Heart right ventricle (tissue), 16 donors: Measurements from ENCODE around the gene SMYD1. TPM values are rescaled to one million over a fixed set of nuclear protein-coding genes. Genes with fewer than 3 reads are reported as not detected.

Source experiments
- ATAC-seq, 8 donors: fragments of 200-7000 bp; cut with Tn5 transposase; one replicate each; pipeline ENCODE4 v1.9.1; 2020; ENCODE audit warnings: mild to moderate bottlenecking in 8 of 8, moderate library complexity in 8 of 8, moderate number of reproducible peaks in 1 of 8
- DNase-seq, 2 donors: peaks; one replicate each; pipeline ENCODE4 v3.0.0-alpha.2; 2020
- H3K27ac ChIP-seq, 10 donors: fragments of 200-600 bp; sonication (generic) in 2 of 10; one replicate each; pipeline versions ENCODE4 v1.5.0 to v1.8.0; 2020 to 2022; ENCODE audit warnings: mild to moderate bottlenecking in 3 of 10
- H3K27me3 ChIP-seq, 7 donors: fragments of 200-600 bp; one replicate each; pipeline ENCODE4 v1.8.0; 2021 to 2022; ENCODE audit warnings: mild to moderate bottlenecking in 2 of 7
- H3K36me3 ChIP-seq, 9 donors: fragments of 200-600 bp; sonication (generic) in 1 of 9; one replicate each; pipeline versions ENCODE4 v1.5.0 to v1.8.0; 2020 to 2022; ENCODE audit warnings: mild to moderate bottlenecking in 2 of 9
- H3K4me1 ChIP-seq, 9 donors: fragments of 200-600 bp; sonication (generic) in 1 of 9; one replicate each; pipeline versions ENCODE4 v1.5.0 to v1.8.0; 2020 to 2022; ENCODE audit warnings: mild to moderate bottlenecking in 4 of 9
- H3K4me3 ChIP-seq, 10 donors: fragments of 200-600 bp; sonication (generic) in 2 of 10; one replicate each; pipeline versions ENCODE4 v1.5.0 to v1.8.0; 2020 to 2022; ENCODE audit warnings: mild to moderate bottlenecking in 7 of 10, moderate library complexity in 2 of 10
- H3K9me3 ChIP-seq, 11 donors: fragments of 200-600 bp in 10 of 11; sonication (generic) in 2 of 11; one replicate each; pipeline versions ENCODE4 v1.5.0 to v1.8.0; 2013 to 2022; ENCODE audit warnings: mild to moderate bottlenecking in 2 of 11, control low read depth in 1 of 11, moderate library complexity in 1 of 11
- WGBS, 2 donors: extraction: QIAGEN DNeasy Blood & Tissue Kit; methylation state at CpG; one replicate each; pipeline ENCODE4 v1.1.7; 2013; ENCODE audit warnings: inconsistent platforms in 1 of 2; 5-methylcytosine and 5-hydroxymethylcytosine counted together
- intact Hi-C, 10 donors: fragments of 100-400 bp; cut with DNase I; formaldehyde crosslinking; loops; one replicate each; pipeline versions ENCODE4 v1.11.1 to v1.14.2; 2022
- polyA plus RNA-seq, 2 donors: library from polyadenylated mRNA; stranded (reverse); fragments of 200-250 nt; gene quantifications; one replicate each; pipeline ENCODE4 v1.2.3, GENCODE V29; 2013
- total RNA-seq, 10 donors: library from RNA; stranded (reverse); fragmentation: NEBNext Ultra II Directional in 3 of 10; extraction: Animal tissue kit (Norgen Biotek cat#: 25700) in 3 of 10; gene quantifications; one replicate each; pipeline versions ENCODE4 v1.2.1 to v1.2.4, GENCODE V29; 2021 to 2023
- TF ChIP-seq, protein P1 (sequence below), 9 donors: fragments of 200-600 bp; sonication (generic) in 2 of 9; IDR thresholded peaks; one replicate each; pipeline versions ENCODE4 v1.5.0 to v1.8.0; 2021 to 2022; ENCODE audit warnings: antibody characterized with exemption in 9 of 9, mild to moderate bottlenecking in 5 of 9, moderate library complexity in 1 of 9
- donor health status: Arrhythmogenic right ventricular cardiomyopathy.
- donor health status: ischemic (EF 13 %, LVEDD 7.1; RV severe dilation, severe dysfunction).
- donor health status: healthy with polysubstance abuse.
- donor health status: DM: no; HTN: yes; CAD: no.
- donor health status: DM: no; HTN: no; CAD: no.
- donor health status: ischemic (EF 25% LVEDD 6.9; RV normal size, moderate dysfunction).
- donor health status: ischemic (EF 25% LVEDD 5.7; RV mildly dilated, moderate dysfunction).
- donor health status: healthy.
- donor health status: DM: yes; HTN: yes; CAD: no.
- donor health status: Ischemic cardiomyopathy.
- donor health status: ischemic (EF 35%, LVEDD 5.7; RV mildly dilated, moderate dysfunction).
- donor health status: nonischemic (EF 11% LVEDD 7.7; RV severe dilation, severe dysfunction).
- donor health status: DM: yes; HTN: yes; CAD: no.
- donor health status: PGD.
- donor health status: ischemic (EF 29% LVEDD 5.4; RV normal size, mild dysfunction).
- donor health status: nonischemic (EF 23%, LVEDD 6.1; RV moderate dilation, normal function).

SMYD1 gene
- total and polyA plus RNA-seq, 12 donors = 78.7 to 534 (median 377) TPM

DNA sequence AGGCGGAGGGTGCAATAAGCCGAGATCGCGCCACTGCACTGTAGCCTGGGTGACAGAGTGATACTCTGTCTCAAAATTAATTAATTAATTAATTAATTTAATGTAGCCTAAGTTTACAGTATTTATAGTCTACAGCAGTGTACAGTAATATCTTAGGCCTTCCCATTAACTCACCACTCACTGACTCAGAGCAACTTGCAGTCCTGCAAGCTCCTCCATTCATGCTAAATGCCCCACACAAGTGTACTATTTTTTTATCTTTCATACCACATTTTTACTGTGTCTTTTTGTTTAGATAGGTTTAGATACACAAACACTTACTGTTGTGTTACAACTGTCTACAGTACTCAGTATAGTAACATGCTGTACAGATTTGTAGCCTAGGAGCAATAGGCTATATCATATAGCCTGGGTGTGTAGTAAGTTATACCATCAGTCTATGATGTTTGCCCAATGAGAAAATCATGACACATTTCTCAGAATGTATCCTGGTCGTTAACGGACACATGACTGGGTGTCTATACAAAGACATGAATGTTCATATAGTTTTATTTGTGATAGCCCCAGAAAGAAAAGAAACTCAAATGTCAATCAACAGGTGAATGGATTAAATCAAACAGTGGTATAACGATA, 35.4 kb upstream of the SMYD1 start:
- TF ChIP-seq, protein P1, sequence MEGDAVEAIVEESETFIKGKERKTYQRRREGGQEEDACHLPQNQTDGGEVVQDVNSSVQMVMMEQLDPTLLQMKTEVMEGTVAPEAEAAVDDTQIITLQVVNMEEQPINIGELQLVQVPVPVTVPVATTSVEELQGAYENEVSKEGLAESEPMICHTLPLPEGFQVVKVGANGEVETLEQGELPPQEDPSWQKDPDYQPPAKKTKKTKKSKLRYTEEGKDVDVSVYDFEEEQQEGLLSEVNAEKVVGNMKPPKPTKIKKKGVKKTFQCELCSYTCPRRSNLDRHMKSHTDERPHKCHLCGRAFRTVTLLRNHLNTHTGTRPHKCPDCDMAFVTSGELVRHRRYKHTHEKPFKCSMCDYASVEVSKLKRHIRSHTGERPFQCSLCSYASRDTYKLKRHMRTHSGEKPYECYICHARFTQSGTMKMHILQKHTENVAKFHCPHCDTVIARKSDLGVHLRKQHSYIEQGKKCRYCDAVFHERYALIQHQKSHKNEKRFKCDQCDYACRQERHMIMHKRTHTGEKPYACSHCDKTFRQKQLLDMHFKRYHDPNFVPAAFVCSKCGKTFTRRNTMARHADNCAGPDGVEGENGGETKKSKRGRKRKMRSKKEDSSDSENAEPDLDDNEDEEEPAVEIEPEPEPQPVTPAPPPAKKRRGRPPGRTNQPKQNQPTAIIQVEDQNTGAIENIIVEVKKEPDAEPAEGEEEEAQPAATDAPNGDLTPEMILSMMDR (IDR thresholded peaks at IDR 0.05) = no peak
- 93 to 96% methylated on average over 7 of the region's 7 CpGs for WGBS, 2 donors
- ATAC-seq = no peak

DNA sequence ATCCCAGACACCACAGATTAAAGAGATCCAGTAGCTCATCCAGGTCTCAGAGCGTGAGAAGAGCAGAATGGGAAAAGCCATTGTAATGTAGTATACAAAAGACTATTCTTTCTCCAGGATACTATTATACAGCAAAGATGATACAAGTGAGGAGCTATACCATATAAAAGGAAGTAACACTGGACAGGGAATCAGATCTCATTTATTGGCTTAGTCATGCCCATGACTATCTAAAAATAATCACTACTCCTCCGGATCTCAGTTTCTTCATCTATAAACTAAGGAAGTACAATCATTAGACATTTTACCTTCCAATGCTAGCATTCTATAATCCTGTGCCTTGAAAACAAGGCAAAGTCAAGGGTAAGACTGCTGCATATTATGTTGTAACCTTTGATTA, 31.4 kb upstream of the SMYD1 start:
- 79 to 80% methylated on average over 2 of the region's 2 CpGs for WGBS, 2 donors
- DNase-seq = no peak
- Histone ChIP-seq H3K27me3 (no peaks in the 10 kb centered on the region), H3K36me3 (peaks cover 0 to 55% (median 6%) of the 10 kb centered on the region in 9 donors), H3K4me3 (no peak overlapping the region), H3K9me3 (no peaks in the 10 kb centered on the region), H3K27ac (no peak overlapping the region), H3K4me1 (peaks cover 0 to 30% (median 15%) of the 10 kb centered on the region in 9 donors)
- TF ChIP-seq, protein P1 (IDR thresholded peaks at IDR 0.05) = no peak
- ATAC-seq = no peak
- intact Hi-C loops = no loop called here

More for the DNA sequence above, 35.4 kb upstream of the SMYD1 start:
- Histone ChIP-seq H3K27me3 (no peaks in the 10 kb centered on the region), H3K27ac (no peak overlapping the region), H3K4me3 (no peak overlapping the region), H3K4me1 (peaks cover 0 to 24% (median 4%) of the 10 kb centered on the region in 9 donors), H3K36me3 (peaks cover 0 to 95% (median 27%) of the 10 kb centered on the region in 9 donors), H3K9me3 (no peaks in the 10 kb centered on the region)
- no peak for DNase-seq
- intact Hi-C loops = no loop called here

- Histone ChIP-seq H3K36me3 (peaks cover 0 to 51% (median 6%) of the 10 kb centered on the region in 9 donors), H3K9me3 (no peaks in the 10 kb centered on the region), H3K27me3 (no peaks in the 10 kb centered on the region), H3K4me1 (peaks cover 0 to 34% (median 18%) of the 10 kb centered on the region in 9 donors), H3K27ac (no peak overlapping the region), H3K4me3 (no peak overlapping the region)
- DNase-seq = no peak
- no peak for ATAC-seq
- TF ChIP-seq, protein P1 (IDR thresholded peaks at IDR 0.05) = no peak
- intact Hi-C loops = no loop called here
Measured at GRCh38 chr2:88036606-88037005, 31.0 kb upstream of the SMYD1 start.

DNA sequence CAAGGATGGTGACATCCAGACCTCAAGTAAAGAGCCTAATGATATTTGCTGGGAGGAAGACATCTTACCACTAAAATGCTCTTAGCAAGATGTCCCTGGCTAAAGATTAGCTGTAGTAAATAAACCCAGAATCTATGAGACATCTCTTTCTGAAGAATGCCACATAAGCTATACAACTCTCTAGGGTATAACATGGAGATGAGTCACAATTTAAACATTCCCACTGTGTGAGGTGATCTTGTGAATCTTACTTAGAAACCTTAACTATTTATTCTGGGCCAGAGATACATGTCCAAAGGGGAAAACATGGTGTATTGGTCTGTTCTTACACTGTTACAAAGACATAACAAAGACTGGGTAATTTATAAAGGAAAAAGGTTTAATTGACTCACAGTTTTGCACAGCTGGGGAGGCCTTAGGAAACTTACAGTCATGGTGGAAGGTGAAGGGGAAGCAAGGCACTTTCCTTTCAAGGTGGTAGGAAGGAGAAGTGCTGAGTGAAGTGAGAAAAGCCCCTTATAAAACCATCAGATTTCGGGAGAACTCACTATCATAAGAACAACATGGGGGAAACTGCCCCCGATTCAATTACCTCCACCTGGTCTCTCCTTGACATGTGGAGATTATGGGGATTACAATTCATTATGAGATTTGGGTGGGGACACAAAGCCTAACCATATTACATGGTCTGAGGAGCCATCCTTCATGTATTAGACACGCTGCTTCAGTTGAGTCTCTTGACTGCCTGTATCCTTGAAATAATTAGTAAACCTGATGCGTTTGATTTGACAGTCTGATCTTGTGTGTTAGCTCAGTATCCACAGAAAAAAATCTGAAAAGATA, 29.1 kb upstream of the SMYD1 start:
- WGBS, 2 donors = 96 to 98% methylated on average over 4 of the region's 4 CpGs
- TF ChIP-seq, protein P1 (IDR thresholded peaks at IDR 0.05) = no peak
- peaks cover 0 to 44% (median 19%) of the 10 kb centered on the region in 9 donors for H3K4me1 ChIP-seq
- DNase-seq = no peak
- no peak overlapping the region for H3K27ac ChIP-seq
- no peaks in the 10 kb centered on the region for H3K27me3 ChIP-seq
- intact Hi-C loops = no loop called here
- no peak for ATAC-seq
- peaks cover 0 to 35% (median 6%) of the 10 kb centered on the region in 9 donors for H3K36me3 ChIP-seq
- no peak overlapping the region for H3K4me3 ChIP-seq
- no peaks in the 10 kb centered on the region for H3K9me3 ChIP-seq
